Naive thymus-derived CD4-positive, alpha-beta T cell (primary cell): ENCODE results near the gene AMHR2. TPM values are rescaled to one million over a fixed set of nuclear protein-coding genes. Genes with fewer than 3 reads are reported as not detected.
"Not testable (repeated sequence)": the region's sequence is repeated elsewhere in the genome, so short reads cannot be mapped to it uniquely, and the experiment has no call there.

Source experiments
- ATAC-seq: fragments of 150-1000 bp; cut with Tn5 transposase; 2 replicates; pipeline ENCODE4 v1.10.0; 2021; ENCODE audit warnings: mild to moderate bottlenecking, moderate library complexity
- CTCF ChIA-PET: fragments of 350-600 bp; sonication (Branson Sonifier 250); formaldehyde crosslinking; loops from one replicate; lab custom pipeline; 2021; ENCODE audit warnings: antibody characterized with exemption; lab: Charles Lee
- POLR2A ChIA-PET: fragments of 350-600 bp; sonication (Branson Sonifier 250); formaldehyde crosslinking; loops from one replicate; lab custom pipeline; 2021; ENCODE audit warnings: antibody characterized with exemption, inconsistent platforms; lab: Charles Lee
- DNase-seq, 9 donors: peaks; one replicate each; pipeline versions ENCODE4 v3.0.0 to v3.0.0-alpha.2; 2020 to 2022; ENCODE audit warnings: mixed read lengths in 1 of 9
- H3K27ac ChIP-seq: one replicate; pipeline ENCODE4 v1.7.0; 2013; ENCODE audit warnings: mild to moderate bottlenecking, low read depth, low read length, moderate library complexity
- H3K27me3 ChIP-seq, 2 donors: one replicate each; pipeline ENCODE4 v1.7.0; 2013; ENCODE audit warnings: low read length in 2 of 2, mild to moderate bottlenecking in 2 of 2, moderate library complexity in 2 of 2; ENCODE audit not compliant: control insufficient read depth in 2 of 2, insufficient read depth in 2 of 2
- H3K36me3 ChIP-seq, 3 experiments: 1 replicate in 2 of 3; 2 replicates in 1 of 3; pipeline ENCODE4 v1.7.0; 2013; ENCODE audit warnings: low read length in 3 of 3, mild to moderate bottlenecking in 3 of 3, moderate library complexity in 1 of 3; ENCODE audit not compliant: insufficient read depth in 3 of 3, control insufficient read depth in 2 of 3
- H3K4me1 ChIP-seq, 2 donors: one replicate each; pipeline ENCODE4 v1.7.0; 2013; ENCODE audit warnings: low read length in 2 of 2, mild to moderate bottlenecking in 2 of 2, moderate library complexity in 1 of 2; ENCODE audit not compliant: control insufficient read depth in 2 of 2, insufficient read depth in 2 of 2
- H3K4me3 ChIP-seq: 2 replicates; pipeline ENCODE4 v1.7.0; 2013; ENCODE audit warnings: mild to moderate bottlenecking, low read length
- H3K9me3 ChIP-seq, 3 experiments: 1 replicate in 2 of 3; 2 replicates in 1 of 3; pipeline ENCODE4 v1.7.0; 2013; ENCODE audit warnings: low read length in 3 of 3; ENCODE audit not compliant: control insufficient read depth in 2 of 3
- H3K27ac Mint-ChIP-seq, 9 donors: one replicate each; pipeline ENCODE4 v1.8.0; 2020 to 2022; ENCODE audit warnings: mixed read lengths in 9 of 9, mild to moderate bottlenecking in 8 of 9, moderate library complexity in 5 of 9, inconsistent platforms in 2 of 9
- H3K27me3 Mint-ChIP-seq, 5 donors: one replicate each; pipeline ENCODE4 v1.8.0; 2021 to 2022; ENCODE audit warnings: mixed read lengths in 5 of 5, mild to moderate bottlenecking in 1 of 5
- H3K36me3 Mint-ChIP-seq, 5 donors: one replicate each; pipeline ENCODE4 v1.8.0; 2020 to 2022; ENCODE audit warnings: mixed read lengths in 5 of 5, mild to moderate bottlenecking in 3 of 5, inconsistent platforms in 1 of 5
- H3K4me1 Mint-ChIP-seq, 7 donors: one replicate each; pipeline ENCODE4 v1.8.0; 2020 to 2022; ENCODE audit warnings: mixed read lengths in 7 of 7, mild to moderate bottlenecking in 3 of 7, inconsistent platforms in 1 of 7
- H3K4me3 Mint-ChIP-seq, 10 donors: one replicate each; pipeline ENCODE4 v1.8.0; 2020 to 2022; ENCODE audit warnings: mild to moderate bottlenecking in 10 of 10, mixed read lengths in 10 of 10, moderate library complexity in 6 of 10, inconsistent platforms in 2 of 10
- H3K9me3 Mint-ChIP-seq, 11 donors: one replicate each; pipeline ENCODE4 v1.8.0; 2020 to 2022; ENCODE audit warnings: mixed read lengths in 11 of 11, mild to moderate bottlenecking in 4 of 11, inconsistent platforms in 1 of 11, moderate library complexity in 1 of 11
- intact Hi-C, 2 donors: fragments of 100-400 bp; cut with micrococcal nuclease; formaldehyde crosslinking; loops; one replicate each; pipeline ENCODE4 v1.15.1; 2023
- polyA plus RNA-seq, 2 donors: library from polyadenylated mRNA; unstranded; fragments of 300-500 nt; fragmentation: Illumina TruSeq; gene quantifications; one replicate each; pipeline ENCODE4 v1.2.3, GENCODE V29; 2021
- total RNA-seq, 6 experiments: library from RNA in 5 of 6; stranded (reverse) in 5 of 6; gene quantifications; 1 replicate in 5 of 6; 2 replicates in 1 of 6; pipeline ENCODE4 v1.2.3 and lab custom pipeline; 2021 to 2026

AMHR2 gene
- total RNA-seq (not detected), polyA plus RNA-seq (not detected), total RNA-seq (lab: John Stamatoyannopoulos, UW) (not detected)

- intact Hi-C loops = no loop called here
- no peaks in the 10 kb centered on the region for H3K27me3 Mint-ChIP-seq
- H3K36me3 Mint-ChIP-seq = no peaks in the 10 kb centered on the region
- Histone ChIP-seq H3K4me3 (no peak within 1 kb of the TSS), H3K4me1 (peaks cover 3 to 4% of the 10 kb centered on the region in 2 donors), H3K9me3 (no peaks in the 10 kb centered on the region), H3K27me3 (no peaks in the 10 kb centered on the region), H3K36me3 (no peaks in the 10 kb centered on the region), H3K27ac (no peak within 1 kb of the TSS)
- ATAC-seq (no peak), DNase-seq (no peak)
- POLR2A ChIA-PET = interaction anchor here (1.0 kb wide), 1 partner anchor 26 kb away, joined by 4 read pairs; no protein-coding TSS in a partner anchor
- no peak within 1 kb of the TSS for H3K27ac Mint-ChIP-seq
- CTCF ChIA-PET = interaction anchor here (3.3 to 5.4 kb wide), 2 partner anchors 70 to 85 kb away, joined by 19 to 75 read pairs; partner anchors contain the start of gene NPFF
- peaks cover 8 to 19% (median 18%) of the 10 kb centered on the region in 7 donors for H3K4me1 Mint-ChIP-seq
- H3K4me3 Mint-ChIP-seq = no peak within 1 kb of the TSS
- H3K9me3 Mint-ChIP-seq = no peaks in the 10 kb centered on the region
Observed at GRCh38 chr12:53423597-53423996, at the start of gene AMHR2. Gene AMHR2 (plus strand): TSS chr12:53423855. CDS start chr12:53423935, 80 bp downstream.

DNA sequence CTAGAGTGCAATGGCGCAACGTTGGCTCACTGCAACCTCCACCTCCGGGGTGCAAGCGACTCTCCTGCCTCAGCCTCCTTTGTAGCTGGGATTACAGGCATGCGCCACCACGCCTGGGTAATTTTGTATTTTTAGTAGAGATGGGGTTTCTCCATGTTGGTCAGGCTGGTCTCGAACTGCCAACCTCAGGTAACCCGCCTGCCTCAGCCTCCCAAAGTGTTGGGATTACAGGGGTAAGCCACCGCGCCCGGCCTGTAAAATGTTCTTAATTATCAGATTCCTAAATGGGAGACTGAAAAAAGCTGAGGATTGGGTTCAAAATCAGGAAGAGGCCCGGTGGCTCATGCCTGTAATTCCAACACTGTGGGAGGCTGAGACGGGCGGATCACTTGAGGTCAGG, 49.4 kb upstream of the AMHR2 start:
- CTCF ChIA-PET, POLR2A ChIA-PET, H3K27me3 ChIP-seq, intact Hi-C loops, H3K9me3 ChIP-seq, H3K36me3 Mint-ChIP-seq, H3K27ac ChIP-seq, H3K9me3 Mint-ChIP-seq, DNase-seq, ATAC-seq, H3K36me3 ChIP-seq, H3K4me3 ChIP-seq, H3K27me3 Mint-ChIP-seq: not testable (repeated sequence)
- peak overlapping the region in 7 of 9 donors; percentile 61 to 89 (median 73) for H3K27ac Mint-ChIP-seq
- peaks cover 22 to 27% of the 10 kb centered on the region in 2 donors for H3K4me1 ChIP-seq
- H3K4me3 Mint-ChIP-seq = peak overlapping the region in 1 of 10 donors; percentile 59
- peaks cover 11 to 37% (median 26%) of the 10 kb centered on the region in 7 donors for H3K4me1 Mint-ChIP-seq

DNA sequence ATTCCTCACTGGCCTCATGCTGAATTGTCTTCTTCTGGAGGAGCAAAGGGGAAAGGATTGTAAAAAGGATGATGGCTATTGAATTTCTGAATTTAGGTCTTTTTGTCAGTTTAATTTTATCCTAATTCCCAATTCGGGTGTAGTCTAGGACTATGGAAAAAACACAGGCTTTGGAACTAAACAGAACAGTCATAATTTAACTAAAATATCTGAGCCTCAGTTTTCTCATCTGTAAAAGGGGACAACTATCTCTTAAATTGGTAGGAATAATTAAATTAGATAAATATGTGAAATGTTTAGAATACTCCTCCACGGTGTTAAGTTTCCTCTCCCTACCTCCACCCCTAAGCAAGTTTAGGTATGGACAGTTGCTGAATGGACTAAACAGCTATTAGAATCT, 46.9 kb upstream of the AMHR2 start:
- H3K27ac Mint-ChIP-seq = peak overlapping the region in 4 of 9 donors; percentile 21 to 62 (median 40)
- peaks cover 0 to 2% (median 0%) of the 10 kb centered on the region in 11 donors for H3K9me3 Mint-ChIP-seq
- H3K27me3 Mint-ChIP-seq = no peaks in the 10 kb centered on the region
- peaks cover 0 to 6% (median 4%) of the 10 kb centered on the region in 5 donors for H3K36me3 Mint-ChIP-seq
- intact Hi-C loops = no loop called here
- ChIA-PET CTCF (no interaction called here), POLR2A (interaction anchor here (0.6 to 3.8 kb wide), 4 partner anchors 56 to 197 kb away, joined by 3 to 39 read pairs (median 4); partner anchors contain the start of genes MAP3K12, PRR13 and TARBP2)
- H3K9me3 ChIP-seq = no peaks in the 10 kb centered on the region
- DNase-seq (no peak), ATAC-seq (no peak)
- no peak overlapping the region for H3K4me3 Mint-ChIP-seq
- no peaks in the 10 kb centered on the region for H3K27me3 ChIP-seq
- H3K4me3 ChIP-seq = no peak overlapping the region
- H3K4me1 ChIP-seq = peaks cover 21 to 27% of the 10 kb centered on the region in 2 donors
- H3K27ac ChIP-seq = no peak overlapping the region
- peaks cover 0 to 3% (median 0%) of the 10 kb centered on the region in 3 experiments for H3K36me3 ChIP-seq
- peaks cover 16 to 34% (median 23%) of the 10 kb centered on the region in 7 donors for H3K4me1 Mint-ChIP-seq

GRCh38 chr12:53378222-53378621, 45.4 kb upstream of the AMHR2 start:
- Mint-ChIP-seq H3K4me3 (no peak overlapping the region), H3K36me3 (peaks cover 0 to 19% (median 8%) of the 10 kb centered on the region in 5 donors), H3K9me3 (peaks cover 0 to 2% (median 0%) of the 10 kb centered on the region in 11 donors), H3K4me1 (peaks cover 25 to 38% (median 31%) of the 10 kb centered on the region in 7 donors), H3K27me3 (no peaks in the 10 kb centered on the region), H3K27ac (peak overlapping the region in 3 of 9 donors; percentile 17 to 29 (median 25))
- ChIA-PET POLR2A (interaction anchor here (0.5 to 3.8 kb wide), 14 partner anchors 10 to 179 kb away, joined by 3 to 39 read pairs (median 6); partner anchors contain the start of genes MAP3K12, MYG1, PRR13 and TARBP2), CTCF (interaction anchor here (0.7 to 3.0 kb wide), 4 partner anchors 12 to 131 kb away, joined by 3 to 15 read pairs (median 9); no protein-coding TSS in a partner anchor)
- Histone ChIP-seq H3K4me3 (peak overlapping the region; percentile 61), H3K36me3 (peaks cover 0 to 18% (median 11%) of the 10 kb centered on the region in 3 experiments), H3K27ac (peak overlapping the region; percentile 75), H3K4me1 (peaks cover 31 to 35% of the 10 kb centered on the region in 2 donors), H3K27me3 (no peaks in the 10 kb centered on the region), H3K9me3 (no peaks in the 10 kb centered on the region)
- ATAC-seq = no peak
- intact Hi-C loops = loop anchor here (2.0 kb wide), 3 partner anchors 157 to 1327 kb away; partner anchors contain the start of genes CSAD (in 1 of the 2), NR4A1 (in 1 of the 2) and ZNF740 (in 1 of the 2)
- DNase-seq = no peak

DNA sequence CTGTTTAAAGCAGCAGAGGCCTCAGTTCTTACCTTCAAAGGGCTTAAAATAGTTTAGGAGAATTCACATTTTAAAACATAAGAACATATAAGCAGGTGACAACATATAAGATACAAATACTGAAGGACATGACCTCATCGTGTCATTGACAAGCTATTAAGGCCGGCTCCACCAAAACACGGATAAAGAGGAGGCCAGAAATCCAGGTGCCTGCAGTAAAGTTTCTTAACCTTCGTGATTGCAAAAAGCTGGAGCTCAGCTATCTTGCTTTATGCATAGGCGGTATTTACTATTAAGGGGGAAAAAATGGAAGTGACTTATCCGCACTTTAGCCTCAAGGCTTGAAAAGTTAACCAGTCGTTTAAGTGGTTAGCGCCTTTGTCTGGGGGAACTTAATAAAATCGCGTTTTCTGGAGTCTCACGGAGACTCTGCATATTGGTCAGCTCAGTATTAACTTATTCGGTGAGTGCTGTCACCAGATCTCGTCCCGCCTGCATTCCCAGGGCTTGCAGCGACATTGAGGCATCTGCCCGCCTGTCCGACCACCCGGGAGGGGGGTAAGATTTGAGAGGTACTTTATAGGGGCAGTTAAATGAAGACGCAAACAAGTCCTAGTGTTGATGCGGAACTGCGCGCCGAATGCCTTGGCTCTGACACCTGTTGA, 44.8 kb upstream of the AMHR2 start:
- Histone ChIP-seq H3K27me3 (no peaks in the 10 kb centered on the region), H3K27ac (peak overlapping the region; percentile 75), H3K36me3 (peaks cover 0 to 21% (median 13%) of the 10 kb centered on the region in 3 experiments), H3K9me3 (no peaks in the 10 kb centered on the region), H3K4me1 (peaks cover 35 to 40% of the 10 kb centered on the region in 2 donors), H3K4me3 (peak overlapping the region; percentile 61)
- DNase-seq = no peak
- intact Hi-C loops = loop anchor here (1.0 to 2.0 kb wide), 13 partner anchors 27 to 1328 kb away; partner anchors contain the start of genes AAAS (in 2 of the 2), CSAD (in 2 of the 2), EIF4B (in 2 of the 2) and ZNF740 (in 2 of the 2)
- POLR2A ChIA-PET = interaction anchor here (0.5 to 3.8 kb wide), 34 partner anchors 9 to 1042 kb away, joined by 3 to 39 read pairs (median 6); partner anchors contain the start of genes AAAS, CSAD, EIF4B and MAP3K12
- no peaks in the 10 kb centered on the region for H3K27me3 Mint-ChIP-seq
- H3K4me1 Mint-ChIP-seq = peaks cover 31 to 40% (median 32%) of the 10 kb centered on the region in 7 donors
- CTCF ChIA-PET = interaction anchor here (0.7 to 3.0 kb wide), 10 partner anchors 11 to 130 kb away, joined by 3 to 15 read pairs (median 5); partner anchors contain the start of genes AAAS and TARBP2
- ATAC-seq = no peak
- peaks cover 0 to 24% (median 14%) of the 10 kb centered on the region in 5 donors for H3K36me3 Mint-ChIP-seq
- peaks cover 0 to 2% (median 0%) of the 10 kb centered on the region in 11 donors for H3K9me3 Mint-ChIP-seq
- H3K4me3 Mint-ChIP-seq = no peak overlapping the region
- H3K27ac Mint-ChIP-seq = no peak overlapping the region
